Ascending aorta (tissue), 2 donors: Measurements from ENCODE around the gene AMN. TPM values are rescaled to one million over a fixed set of nuclear protein-coding genes. Genes with fewer than 3 reads are reported as not detected.

Source experiments
- DNase-seq, 2 donors: peaks; one replicate each; pipeline ENCODE4 v3.0.0-alpha.2; 2019; ENCODE audit warnings: low spot score in 2 of 2
- H3K27ac ChIP-seq, 2 donors: fragments of 200-600 bp; sonication (generic); one replicate each; pipeline ENCODE4 v1.5.1; 2016 to 2017; ENCODE audit warnings: mild to moderate bottlenecking in 1 of 2
- H3K27me3 ChIP-seq: fragments of 200-600 bp; sonication (generic); one replicate; pipeline ENCODE4 v1.5.1; 2017
- H3K36me3 ChIP-seq, 2 donors: fragments of 200-600 bp; sonication (generic); one replicate each; pipeline ENCODE4 v1.5.1; 2016
- H3K4me1 ChIP-seq, 2 donors: fragments of 200-600 bp; sonication (generic); one replicate each; pipeline ENCODE4 v1.5.1; 2016 to 2017; ENCODE audit warnings: mild to moderate bottlenecking in 1 of 2
- H3K4me3 ChIP-seq, 2 donors: fragments of 200-600 bp; sonication (generic); one replicate each; pipeline ENCODE4 v1.5.1; 2016 to 2017; ENCODE audit warnings: mild to moderate bottlenecking in 1 of 2
- H3K9me3 ChIP-seq, 2 donors: fragments of 200-600 bp; sonication (generic); one replicate each; pipeline ENCODE4 v1.5.1; 2016
- intact Hi-C: fragments of 100-400 bp; cut with DNase I; formaldehyde crosslinking; loops from one replicate; pipeline ENCODE4 v1.15.1; 2023
- total RNA-seq: library from RNA; depleted of rRNA; stranded (reverse); fragments of >200 nt; gene quantifications from one replicate; pipeline ENCODE4 v1.1.0, GENCODE V29; 2016
- TF ChIP-seq, protein P1 (sequence below), 3 experiments: fragments of 200-600 bp in 2 of 3; fragments of 450-650 bp in 1 of 3; sonication (generic) in 2 of 3; IDR thresholded peaks; one replicate each; pipeline ENCODE4 v1.5.1; 2016 to 2019; ENCODE audit warnings: antibody characterized with exemption in 3 of 3, mild to moderate bottlenecking in 1 of 3, moderate library complexity in 1 of 3

AMN gene
- total RNA-seq, 1 donor from 2014 or later: 0.32 TPM

GRCh38 chr14:102913341-102914211, 8.9 kb upstream of the AMN start:
- no peaks in the 10 kb centered on the region for H3K36me3 ChIP-seq
- no peak overlapping the region for H3K27ac ChIP-seq
- TF ChIP-seq, protein P1, sequence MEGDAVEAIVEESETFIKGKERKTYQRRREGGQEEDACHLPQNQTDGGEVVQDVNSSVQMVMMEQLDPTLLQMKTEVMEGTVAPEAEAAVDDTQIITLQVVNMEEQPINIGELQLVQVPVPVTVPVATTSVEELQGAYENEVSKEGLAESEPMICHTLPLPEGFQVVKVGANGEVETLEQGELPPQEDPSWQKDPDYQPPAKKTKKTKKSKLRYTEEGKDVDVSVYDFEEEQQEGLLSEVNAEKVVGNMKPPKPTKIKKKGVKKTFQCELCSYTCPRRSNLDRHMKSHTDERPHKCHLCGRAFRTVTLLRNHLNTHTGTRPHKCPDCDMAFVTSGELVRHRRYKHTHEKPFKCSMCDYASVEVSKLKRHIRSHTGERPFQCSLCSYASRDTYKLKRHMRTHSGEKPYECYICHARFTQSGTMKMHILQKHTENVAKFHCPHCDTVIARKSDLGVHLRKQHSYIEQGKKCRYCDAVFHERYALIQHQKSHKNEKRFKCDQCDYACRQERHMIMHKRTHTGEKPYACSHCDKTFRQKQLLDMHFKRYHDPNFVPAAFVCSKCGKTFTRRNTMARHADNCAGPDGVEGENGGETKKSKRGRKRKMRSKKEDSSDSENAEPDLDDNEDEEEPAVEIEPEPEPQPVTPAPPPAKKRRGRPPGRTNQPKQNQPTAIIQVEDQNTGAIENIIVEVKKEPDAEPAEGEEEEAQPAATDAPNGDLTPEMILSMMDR (IDR thresholded peaks at IDR 0.05): no peak
- no peaks in the 10 kb centered on the region for H3K4me1 ChIP-seq
- no peak overlapping the region for H3K4me3 ChIP-seq
- intact Hi-C loops: no loop called here
- H3K27me3 ChIP-seq: no peaks in the 10 kb centered on the region
- no peak for DNase-seq
- H3K9me3 ChIP-seq: no peaks in the 10 kb centered on the region

DNA sequence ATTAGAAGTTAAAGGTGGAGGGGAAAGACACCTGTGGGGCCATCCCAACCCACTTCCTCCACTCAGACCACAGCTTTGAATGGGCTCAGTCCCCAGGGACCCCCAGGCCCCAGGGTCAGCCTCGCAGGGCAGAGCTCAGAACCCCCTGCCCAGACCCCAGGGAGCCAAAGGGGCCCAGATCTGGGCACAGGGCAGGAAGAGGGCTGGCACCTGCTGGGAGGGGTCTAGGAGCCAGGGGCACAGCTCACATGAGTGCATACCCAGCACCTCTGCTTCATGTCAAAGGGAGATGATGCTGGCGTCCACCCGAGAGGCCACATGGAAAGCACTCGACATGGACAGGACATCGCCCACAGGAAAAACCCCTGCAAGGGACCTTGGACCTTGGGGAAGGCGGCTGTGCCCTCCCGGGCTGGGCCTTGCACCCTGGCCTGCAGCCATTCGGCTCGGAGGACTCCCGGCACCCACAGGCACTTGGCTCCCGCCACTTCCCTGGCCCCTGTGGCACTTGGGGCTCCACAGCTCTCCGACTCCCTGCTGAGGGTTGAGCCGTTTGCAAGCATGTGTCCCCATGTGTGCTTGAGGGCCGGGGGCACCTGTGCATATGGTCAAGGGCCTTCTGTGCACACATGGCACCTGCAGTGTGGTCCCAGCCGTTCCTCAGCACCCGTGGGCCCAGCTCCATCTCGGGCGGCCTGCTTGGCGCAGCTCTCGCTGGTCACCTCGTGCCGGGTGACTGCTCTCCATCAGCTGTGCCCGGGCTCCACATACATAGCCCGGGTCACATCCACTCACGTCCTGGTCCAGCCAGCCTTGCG, 7.8 kb upstream of the AMN start:
- Histone ChIP-seq H3K27me3 (no peaks in the 10 kb centered on the region), H3K4me1 (no peaks in the 10 kb centered on the region), H3K9me3 (no peaks in the 10 kb centered on the region), H3K4me3 (no peak overlapping the region), H3K27ac (no peak overlapping the region), H3K36me3 (no peaks in the 10 kb centered on the region)
- intact Hi-C loops: loop anchor here (5.0 kb wide), 1 partner anchor 137 kb away; the partner anchor contains the start of gene TRAF3
- TF ChIP-seq, protein P1 (IDR thresholded peaks at IDR 0.05): no peak
- no peak for DNase-seq

- H3K27me3 ChIP-seq: no peaks in the 10 kb centered on the region
- TF ChIP-seq, protein P1 (IDR thresholded peaks at IDR 0.05): no peak
- no peak for DNase-seq
- no peak overlapping the region for H3K27ac ChIP-seq
- H3K9me3 ChIP-seq: no peaks in the 10 kb centered on the region
- no peaks in the 10 kb centered on the region for H3K36me3 ChIP-seq
- no peak overlapping the region for H3K4me3 ChIP-seq
- intact Hi-C loops: loop anchor here (5.0 kb wide), 1 partner anchor 138 kb away; the partner anchor contains the start of gene TRAF3
- no peaks in the 10 kb centered on the region for H3K4me1 ChIP-seq
Observed at GRCh38 chr14:102915292-102916110, 7.0 kb upstream of the AMN start.

DNA sequence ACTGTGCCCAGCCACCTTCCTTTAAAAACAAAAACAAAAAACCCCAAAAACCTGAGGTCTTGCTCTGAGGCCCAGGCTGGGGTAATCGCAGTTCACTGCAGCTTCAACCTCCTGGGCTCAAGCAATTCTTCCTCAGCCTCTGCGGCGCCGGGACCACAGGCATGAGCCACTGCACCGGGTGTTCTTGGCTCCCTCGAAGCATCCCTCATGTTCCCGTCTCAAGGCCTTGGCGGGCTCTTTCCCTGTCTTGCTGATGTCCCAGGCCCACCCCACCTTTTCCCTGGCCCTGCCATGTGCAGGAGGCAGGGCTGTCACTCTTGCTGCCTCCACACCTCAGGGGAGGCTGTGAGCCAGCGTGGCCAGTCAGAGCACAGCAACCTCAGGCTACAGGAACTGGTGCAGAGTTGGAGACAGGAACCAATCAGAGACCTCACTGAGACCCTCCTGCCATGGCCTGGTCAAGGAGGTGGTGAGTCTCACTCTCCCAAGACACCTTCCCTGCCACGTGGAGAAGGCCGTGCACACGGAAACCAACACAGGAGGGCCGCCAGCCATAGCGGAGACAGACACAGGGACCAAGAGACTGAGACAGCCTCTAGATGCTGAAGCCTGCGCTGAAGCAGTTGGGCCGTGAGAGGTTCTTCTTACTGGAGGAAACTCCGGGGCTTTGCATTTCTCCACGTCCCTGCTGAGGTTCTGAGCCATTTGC, 6.0 kb upstream of the AMN start:
- no peak overlapping the region for H3K4me3 ChIP-seq
- H3K27ac ChIP-seq: no peak overlapping the region
- no peaks in the 10 kb centered on the region for H3K9me3 ChIP-seq
- no peaks in the 10 kb centered on the region for H3K27me3 ChIP-seq
- DNase-seq: no peak
- H3K4me1 ChIP-seq: no peaks in the 10 kb centered on the region
- TF ChIP-seq, protein P1 (IDR thresholded peaks at IDR 0.05): no peak
- H3K36me3 ChIP-seq: no peaks in the 10 kb centered on the region
- intact Hi-C loops: loop anchor here (5.0 kb wide), 1 partner anchor 139 kb away; the partner anchor contains the start of gene TRAF3

GRCh38 chr14:102917056-102917385, 5.4 kb upstream of the AMN start:
- DNase-seq: no peak

More at GRCh38 chr14:102917056-102917385, 5.4 kb upstream of the AMN start:
- Histone ChIP-seq H3K4me1 (no peaks in the 10 kb centered on the region), H3K4me3 (no peak overlapping the region), H3K36me3 (no peaks in the 10 kb centered on the region), H3K9me3 (no peaks in the 10 kb centered on the region), H3K27me3 (no peaks in the 10 kb centered on the region), H3K27ac (no peak overlapping the region)
- intact Hi-C loops: loop anchor here (5.0 kb wide), 1 partner anchor 140 kb away; the partner anchor contains the start of gene TRAF3
- TF ChIP-seq, protein P1 (IDR thresholded peaks at IDR 0.05): no peak
